ENCODE measurements around the gene MRGPRE.
"Not testable (repeated sequence)": the region's sequence is repeated elsewhere in the genome, so short reads cannot be mapped to it uniquely, and the experiment has no call there.

- not testable (repeated sequence) for TF ChIP-seq EZH2 (optimal IDR thresholded peaks at IDR 0.05; ENCODE audit: low read depth, low read length)
- TF ChIP-seq, protein P1, sequence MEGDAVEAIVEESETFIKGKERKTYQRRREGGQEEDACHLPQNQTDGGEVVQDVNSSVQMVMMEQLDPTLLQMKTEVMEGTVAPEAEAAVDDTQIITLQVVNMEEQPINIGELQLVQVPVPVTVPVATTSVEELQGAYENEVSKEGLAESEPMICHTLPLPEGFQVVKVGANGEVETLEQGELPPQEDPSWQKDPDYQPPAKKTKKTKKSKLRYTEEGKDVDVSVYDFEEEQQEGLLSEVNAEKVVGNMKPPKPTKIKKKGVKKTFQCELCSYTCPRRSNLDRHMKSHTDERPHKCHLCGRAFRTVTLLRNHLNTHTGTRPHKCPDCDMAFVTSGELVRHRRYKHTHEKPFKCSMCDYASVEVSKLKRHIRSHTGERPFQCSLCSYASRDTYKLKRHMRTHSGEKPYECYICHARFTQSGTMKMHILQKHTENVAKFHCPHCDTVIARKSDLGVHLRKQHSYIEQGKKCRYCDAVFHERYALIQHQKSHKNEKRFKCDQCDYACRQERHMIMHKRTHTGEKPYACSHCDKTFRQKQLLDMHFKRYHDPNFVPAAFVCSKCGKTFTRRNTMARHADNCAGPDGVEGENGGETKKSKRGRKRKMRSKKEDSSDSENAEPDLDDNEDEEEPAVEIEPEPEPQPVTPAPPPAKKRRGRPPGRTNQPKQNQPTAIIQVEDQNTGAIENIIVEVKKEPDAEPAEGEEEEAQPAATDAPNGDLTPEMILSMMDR (IDR thresholded peaks at IDR 0.05; ENCODE audit: low read length): not testable (repeated sequence)
Measured at GRCh38 chr11:3254773-3255172, 22.6 kb upstream of the MRGPRE start.
